K562 (cell line): ENCODE results near the gene STK32C. TPM values are rescaled to one million over a fixed set of nuclear protein-coding genes. Genes with fewer than 3 reads are reported as not detected.

Source experiments
- CEBPB ChIP-seq: fragments of 450-650 bp; IDR thresholded peaks from 2 replicates; pipeline ENCODE4 v1.6.1; 2016; ENCODE audit warnings: missing genetic modification characterization, missing compliant biosample characterization
- GATA2 ChIP-seq: sonication (generic); formaldehyde crosslinking; IDR thresholded peaks from 2 replicates; pipeline ENCODE4 v1.4.0; 2020; ENCODE audit warnings: mild to moderate bottlenecking, missing genetic modification reagents
- HLTF ChIP-seq: fragments of 450-650 bp; IDR thresholded peaks from 2 replicates; pipeline ENCODE4 v1.6.1; 2016
- KDM2B ChIP-seq: fragments of 250-450 bp; sonication (Bioruptor Pico); IDR thresholded peaks from 2 replicates; pipeline ENCODE4 v1.8.0; 2021; ENCODE audit warnings: mild to moderate bottlenecking, moderate library complexity
- POLR2G ChIP-seq: fragments of 200-400 bp; formaldehyde crosslinking; IDR thresholded peaks from 2 replicates; pipeline ENCODE4 v1.6.1; 2017; ENCODE audit warnings: low read depth, mild to moderate bottlenecking, antibody characterized with exemption, low read length, moderate library complexity
- RBM22 ChIP-seq: fragments of 200-400 bp; formaldehyde crosslinking; IDR thresholded peaks from 2 replicates; pipeline ENCODE4 v1.6.1; 2018; ENCODE audit warnings: low read length, low read depth; ENCODE audit not compliant: poor library complexity, severe bottlenecking
- RFX7 ChIP-seq: fragments of 250-450 bp; sonication (Bioruptor Pico); IDR thresholded peaks from 2 replicates; pipeline ENCODE4 v1.5.1; 2021; ENCODE audit warnings: mild to moderate bottlenecking
- TGIF2 ChIP-seq: sonication (generic); formaldehyde crosslinking; IDR thresholded peaks from 2 replicates; pipeline ENCODE4 v1.8.1; 2022; ENCODE audit warnings: mild to moderate bottlenecking, missing genetic modification reagents, moderate library complexity
- ZBTB34 ChIP-seq: fragments of 250-450 bp; sonication (Bioruptor Pico); IDR thresholded peaks from 2 replicates; pipeline ENCODE4 v1.8.0; 2021; ENCODE audit warnings: mild to moderate bottlenecking, moderate library complexity
- ZFPM2 ChIP-seq: fragments of 250-450 bp; sonication (Bioruptor Pico); IDR thresholded peaks from 2 replicates; pipeline ENCODE4 v1.5.1; 2022; ENCODE audit warnings: mild to moderate bottlenecking
- ZSCAN32 ChIP-seq: fragments of 450-650 bp; formaldehyde crosslinking; IDR thresholded peaks from 2 replicates; pipeline ENCODE4 v1.4.0; 2020; ENCODE audit warnings: mild to moderate bottlenecking, moderate library complexity
- polyA plus RNA-seq, 8 experiments: library from polyadenylated mRNA; depleted of rRNA in 4 of 8; stranded (reverse) in 5 of 8; unstranded in 3 of 8; fragments of >200 nt; fragmentation: Nextera tagmentation in 2 of 8; fragmentation: Illumina TruSeq in 1 of 8; extraction: Ambion mirVana in 2 of 8; extraction: Trizol in 1 of 8; gene quantifications; 2 replicates each; pipeline versions ENCODE4 v1.2.1 to v1.2.3, GENCODE V29; 2011 to 2014; ENCODE audit warnings: inconsistent platforms in 1 of 8, missing spikeins in 1 of 8
- total RNA-seq, 7 experiments: library from RNA; depleted of rRNA in 6 of 7; stranded (reverse); fragments of >200 nt in 6 of 7; fragmentation: Illumina TruSeq in 2 of 7; extraction: Trizol in 2 of 7; gene quantifications; 2 replicates each; pipeline versions ENCODE4 v1.2.1 to v1.2.3, GENCODE V29; 2011 to 2021; ENCODE audit warnings: low replicate concordance in 1 of 7
- TF ChIP-seq, protein P1 (sequence below): sonication (generic); formaldehyde crosslinking; IDR thresholded peaks from 2 replicates; pipeline ENCODE4 v1.8.1; 2023; ENCODE audit warnings: mild to moderate bottlenecking, missing genetic modification reagents, moderate library complexity
- TF ChIP-seq, protein P2 (sequence below): fragments of 200-800 bp; sonication (Bioruptor generic); IDR thresholded peaks from 2 replicates; pipeline ENCODE4 v1.6.1; 2016; ENCODE audit warnings: missing genetic modification characterization, missing compliant biosample characterization
- TF ChIP-seq, protein P3 (sequence below): IDR thresholded peaks from 2 replicates; pipeline ENCODE4 v1.6.1; 2011; ENCODE audit warnings: borderline replicate concordance, low read depth, mild to moderate bottlenecking, moderate library complexity, low read length; ENCODE audit not compliant: insufficient read depth, poor library complexity, severe bottlenecking
- TF ChIP-seq, protein P4 (sequence below): fragments of 450-650 bp; IDR thresholded peaks from 2 replicates; pipeline ENCODE4 v1.6.1; 2018; ENCODE audit warnings: mild to moderate bottlenecking, low read depth; ENCODE audit not compliant: partially characterized antibody

STK32C gene
- total and polyA plus RNA-seq, 9 of the 15 experiments (the other 6 are each of a cell fraction or from before 2014, with no cell fraction given), result 1.5 to 20.9 (median 6.5) TPM

- TF ChIP-seq RFX7 (CRISPR knock-in tag) (no peak), KDM2B (CRISPR knock-in tag) (no peak), RBM22 (no peak), ZFPM2 (CRISPR knock-in tag) (0 out of 2 replicates have a peak, but pooled peaks have one; percentile 33), TGIF2 (CRISPR knock-in tag) (no peak), ZBTB34 (CRISPR knock-in tag) (no peak), POLR2G (peak; percentile 79), CEBPB (no peak), GATA2 (CRISPR knock-in tag) (no peak), ZSCAN32 (CRISPR knock-in tag) (no peak), HLTF (no peak)
- TF ChIP-seq, protein P1, sequence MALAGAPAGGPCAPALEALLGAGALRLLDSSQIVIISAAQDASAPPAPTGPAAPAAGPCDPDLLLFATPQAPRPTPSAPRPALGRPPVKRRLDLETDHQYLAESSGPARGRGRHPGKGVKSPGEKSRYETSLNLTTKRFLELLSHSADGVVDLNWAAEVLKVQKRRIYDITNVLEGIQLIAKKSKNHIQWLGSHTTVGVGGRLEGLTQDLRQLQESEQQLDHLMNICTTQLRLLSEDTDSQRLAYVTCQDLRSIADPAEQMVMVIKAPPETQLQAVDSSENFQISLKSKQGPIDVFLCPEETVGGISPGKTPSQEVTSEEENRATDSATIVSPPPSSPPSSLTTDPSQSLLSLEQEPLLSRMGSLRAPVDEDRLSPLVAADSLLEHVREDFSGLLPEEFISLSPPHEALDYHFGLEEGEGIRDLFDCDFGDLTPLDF, result no peak
- TF ChIP-seq, protein P2, sequence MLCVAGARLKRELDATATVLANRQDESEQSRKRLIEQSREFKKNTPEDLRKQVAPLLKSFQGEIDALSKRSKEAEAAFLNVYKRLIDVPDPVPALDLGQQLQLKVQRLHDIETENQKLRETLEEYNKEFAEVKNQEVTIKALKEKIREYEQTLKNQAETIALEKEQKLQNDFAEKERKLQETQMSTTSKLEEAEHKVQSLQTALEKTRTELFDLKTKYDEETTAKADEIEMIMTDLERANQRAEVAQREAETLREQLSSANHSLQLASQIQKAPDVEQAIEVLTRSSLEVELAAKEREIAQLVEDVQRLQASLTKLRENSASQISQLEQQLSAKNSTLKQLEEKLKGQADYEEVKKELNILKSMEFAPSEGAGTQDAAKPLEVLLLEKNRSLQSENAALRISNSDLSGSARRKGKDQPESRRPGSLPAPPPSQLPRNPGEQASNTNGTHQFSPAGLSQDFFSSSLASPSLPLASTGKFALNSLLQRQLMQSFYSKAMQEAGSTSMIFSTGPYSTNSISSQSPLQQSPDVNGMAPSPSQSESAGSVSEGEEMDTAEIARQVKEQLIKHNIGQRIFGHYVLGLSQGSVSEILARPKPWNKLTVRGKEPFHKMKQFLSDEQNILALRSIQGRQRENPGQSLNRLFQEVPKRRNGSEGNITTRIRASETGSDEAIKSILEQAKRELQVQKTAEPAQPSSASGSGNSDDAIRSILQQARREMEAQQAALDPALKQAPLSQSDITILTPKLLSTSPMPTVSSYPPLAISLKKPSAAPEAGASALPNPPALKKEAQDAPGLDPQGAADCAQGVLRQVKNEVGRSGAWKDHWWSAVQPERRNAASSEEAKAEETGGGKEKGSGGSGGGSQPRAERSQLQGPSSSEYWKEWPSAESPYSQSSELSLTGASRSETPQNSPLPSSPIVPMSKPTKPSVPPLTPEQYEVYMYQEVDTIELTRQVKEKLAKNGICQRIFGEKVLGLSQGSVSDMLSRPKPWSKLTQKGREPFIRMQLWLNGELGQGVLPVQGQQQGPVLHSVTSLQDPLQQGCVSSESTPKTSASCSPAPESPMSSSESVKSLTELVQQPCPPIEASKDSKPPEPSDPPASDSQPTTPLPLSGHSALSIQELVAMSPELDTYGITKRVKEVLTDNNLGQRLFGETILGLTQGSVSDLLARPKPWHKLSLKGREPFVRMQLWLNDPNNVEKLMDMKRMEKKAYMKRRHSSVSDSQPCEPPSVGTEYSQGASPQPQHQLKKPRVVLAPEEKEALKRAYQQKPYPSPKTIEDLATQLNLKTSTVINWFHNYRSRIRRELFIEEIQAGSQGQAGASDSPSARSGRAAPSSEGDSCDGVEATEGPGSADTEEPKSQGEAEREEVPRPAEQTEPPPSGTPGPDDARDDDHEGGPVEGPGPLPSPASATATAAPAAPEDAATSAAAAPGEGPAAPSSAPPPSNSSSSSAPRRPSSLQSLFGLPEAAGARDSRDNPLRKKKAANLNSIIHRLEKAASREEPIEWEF, result no peak
- TF ChIP-seq, protein P3, sequence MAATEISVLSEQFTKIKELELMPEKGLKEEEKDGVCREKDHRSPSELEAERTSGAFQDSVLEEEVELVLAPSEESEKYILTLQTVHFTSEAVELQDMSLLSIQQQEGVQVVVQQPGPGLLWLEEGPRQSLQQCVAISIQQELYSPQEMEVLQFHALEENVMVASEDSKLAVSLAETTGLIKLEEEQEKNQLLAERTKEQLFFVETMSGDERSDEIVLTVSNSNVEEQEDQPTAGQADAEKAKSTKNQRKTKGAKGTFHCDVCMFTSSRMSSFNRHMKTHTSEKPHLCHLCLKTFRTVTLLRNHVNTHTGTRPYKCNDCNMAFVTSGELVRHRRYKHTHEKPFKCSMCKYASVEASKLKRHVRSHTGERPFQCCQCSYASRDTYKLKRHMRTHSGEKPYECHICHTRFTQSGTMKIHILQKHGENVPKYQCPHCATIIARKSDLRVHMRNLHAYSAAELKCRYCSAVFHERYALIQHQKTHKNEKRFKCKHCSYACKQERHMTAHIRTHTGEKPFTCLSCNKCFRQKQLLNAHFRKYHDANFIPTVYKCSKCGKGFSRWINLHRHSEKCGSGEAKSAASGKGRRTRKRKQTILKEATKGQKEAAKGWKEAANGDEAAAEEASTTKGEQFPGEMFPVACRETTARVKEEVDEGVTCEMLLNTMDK, result no peak
- TF ChIP-seq, protein P4, sequence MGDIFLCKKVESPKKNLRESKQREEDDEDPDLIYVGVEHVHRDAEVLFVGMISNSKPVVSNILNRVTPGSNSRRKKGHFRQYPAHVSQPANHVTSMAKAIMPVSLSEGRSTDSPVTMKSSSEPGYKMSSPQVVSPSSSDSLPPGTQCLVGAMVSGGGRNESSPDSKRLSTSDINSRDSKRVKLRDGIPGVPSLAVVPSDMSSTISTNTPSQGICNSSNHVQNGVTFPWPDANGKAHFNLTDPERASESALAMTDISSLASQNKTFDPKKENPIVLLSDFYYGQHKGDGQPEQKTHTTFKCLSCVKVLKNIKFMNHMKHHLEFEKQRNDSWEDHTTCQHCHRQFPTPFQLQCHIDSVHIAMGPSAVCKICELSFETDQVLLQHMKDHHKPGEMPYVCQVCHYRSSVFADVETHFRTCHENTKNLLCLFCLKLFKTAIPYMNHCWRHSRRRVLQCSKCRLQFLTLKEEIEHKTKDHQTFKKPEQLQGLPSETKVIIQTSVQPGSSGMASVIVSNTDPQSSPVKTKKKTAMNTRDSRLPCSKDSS, result no peak
Measured at GRCh38 chr10:132331601-132332432, 24.1 kb upstream of the STK32C start, which contains the start of gene LRRC27 (continued).
